DND-41 (cell line): Measurements from ENCODE around the gene C1QTNF2.

Experiments
- EZH2 ChIP-seq: IDR thresholded peaks from 3 replicates; pipeline ENCODE4 v1.6.1; 2012; ENCODE audit warnings: borderline replicate concordance, low read depth, mild to moderate bottlenecking, moderate library complexity, low read length, inconsistent platforms; ENCODE audit not compliant: severe bottlenecking
- TF ChIP-seq, protein P1 (sequence below): IDR thresholded peaks from 2 replicates; pipeline ENCODE4 v1.5.1; 2012; ENCODE audit warnings: borderline replicate concordance, low read length, moderate library complexity, mild to moderate bottlenecking; ENCODE audit not compliant: poor library complexity, severe bottlenecking; ENCODE audit errors: extremely low read depth

DNA sequence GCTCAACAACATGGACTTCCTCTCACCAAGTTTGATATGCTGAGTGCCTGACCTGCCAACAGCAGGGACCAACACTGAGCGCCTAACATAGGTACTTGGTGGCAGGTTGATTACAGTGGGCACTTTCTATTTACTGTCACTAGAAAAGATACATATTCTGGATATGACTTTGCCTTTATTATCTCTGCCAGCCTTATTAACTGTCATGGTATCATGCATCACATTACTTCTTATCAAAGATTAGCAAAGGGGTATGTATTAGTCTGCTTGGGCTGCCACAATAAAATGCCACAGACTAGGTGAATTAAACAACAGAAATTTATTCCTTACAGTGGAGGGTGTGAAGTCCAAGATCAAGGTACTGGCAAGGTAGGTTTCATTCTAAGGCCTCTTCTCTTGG is 14.3 kb upstream of the C1QTNF2 start:
- TF ChIP-seq, protein P1, sequence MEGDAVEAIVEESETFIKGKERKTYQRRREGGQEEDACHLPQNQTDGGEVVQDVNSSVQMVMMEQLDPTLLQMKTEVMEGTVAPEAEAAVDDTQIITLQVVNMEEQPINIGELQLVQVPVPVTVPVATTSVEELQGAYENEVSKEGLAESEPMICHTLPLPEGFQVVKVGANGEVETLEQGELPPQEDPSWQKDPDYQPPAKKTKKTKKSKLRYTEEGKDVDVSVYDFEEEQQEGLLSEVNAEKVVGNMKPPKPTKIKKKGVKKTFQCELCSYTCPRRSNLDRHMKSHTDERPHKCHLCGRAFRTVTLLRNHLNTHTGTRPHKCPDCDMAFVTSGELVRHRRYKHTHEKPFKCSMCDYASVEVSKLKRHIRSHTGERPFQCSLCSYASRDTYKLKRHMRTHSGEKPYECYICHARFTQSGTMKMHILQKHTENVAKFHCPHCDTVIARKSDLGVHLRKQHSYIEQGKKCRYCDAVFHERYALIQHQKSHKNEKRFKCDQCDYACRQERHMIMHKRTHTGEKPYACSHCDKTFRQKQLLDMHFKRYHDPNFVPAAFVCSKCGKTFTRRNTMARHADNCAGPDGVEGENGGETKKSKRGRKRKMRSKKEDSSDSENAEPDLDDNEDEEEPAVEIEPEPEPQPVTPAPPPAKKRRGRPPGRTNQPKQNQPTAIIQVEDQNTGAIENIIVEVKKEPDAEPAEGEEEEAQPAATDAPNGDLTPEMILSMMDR = no peak
- TF ChIP-seq EZH2 = no peak
